ENCODE results near the gene ZNF605. TPM values are rescaled to one million over a fixed set of nuclear protein-coding genes. Genes with fewer than 3 reads are reported as not detected.

Gene ZNF605
- total and polyA plus RNA-seq, 2 of the 4 experiments (the other 2 are of a cell fraction): 3.6 to 9.9 TPM

DNA sequence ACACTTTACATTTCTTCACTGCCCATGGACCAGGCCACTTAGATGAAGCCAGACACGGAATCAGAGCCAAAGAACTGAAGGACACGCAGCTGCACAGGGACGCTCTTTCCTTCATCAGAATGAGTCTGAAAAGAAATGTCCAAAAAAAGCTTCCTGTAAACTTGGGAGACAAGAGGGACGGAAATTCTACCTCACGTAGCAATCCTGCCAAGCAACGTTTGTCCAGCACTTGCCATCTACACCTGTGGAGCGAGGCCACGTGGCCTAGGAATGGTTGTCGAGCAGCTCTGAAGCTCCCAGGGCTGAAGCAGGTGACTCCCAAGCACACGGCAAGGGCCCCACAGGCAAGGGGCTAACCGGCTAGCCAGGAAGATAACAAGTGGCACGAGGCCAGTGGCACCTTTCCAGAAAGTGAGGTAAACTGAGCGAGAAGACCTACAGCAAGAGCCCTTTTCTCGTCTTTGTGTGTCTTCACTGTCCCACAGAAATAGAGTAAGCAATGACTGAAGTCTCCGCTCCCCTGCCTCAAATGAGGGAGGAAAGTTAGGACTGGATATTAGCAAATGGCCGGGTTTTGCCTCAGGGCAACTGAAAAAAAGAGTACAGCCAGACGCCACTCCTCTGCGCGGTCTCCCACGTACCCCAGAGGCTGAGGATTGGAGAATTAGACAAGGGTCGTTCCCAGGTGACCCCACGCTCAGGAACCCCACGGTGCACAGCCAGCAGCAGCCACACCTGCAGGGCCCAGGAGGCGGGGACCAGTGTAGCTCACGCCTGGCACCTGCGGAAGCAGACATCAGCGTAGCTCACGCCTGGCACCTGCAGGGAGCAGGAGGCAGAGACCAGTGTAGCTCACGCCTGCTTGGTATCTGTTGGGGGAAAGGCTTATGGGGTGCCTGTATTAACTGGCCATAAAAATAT lies 7.7 kb downstream of the ZNF605 start:
- H4K20me1 ChIP-seq (ENCODE audit: insufficient read depth, low read length): no peaks in the 10 kb centered on the region
- no peak overlapping the region for H2BK20ac ChIP-seq (ENCODE audit: low read depth, low read length)
- no peak overlapping the region for H3K9ac ChIP-seq (ENCODE audit: low read depth, low read length)
- H2AK5ac ChIP-seq (ENCODE audit: low read depth, low read length): no peak overlapping the region
- no peak overlapping the region for H3K18ac ChIP-seq (ENCODE audit: low read depth, low read length)
- no peak overlapping the region for H2AK9ac ChIP-seq (replicated peaks; ENCODE audit: low read depth, low read length, poor library complexity)
- no peak overlapping the region for H4K8ac ChIP-seq (ENCODE audit: low read depth in 2 of 2, low read length in 2 of 2)
- no peak overlapping the region for H4K5ac ChIP-seq (ENCODE audit: low read depth, low read length)
- peaks cover 22 to 40% of the 10 kb centered on the region in 2 experiments for H3K79me1 ChIP-seq (ENCODE audit: low read depth in 1 of 2, low read length in 2 of 2)
- H3K4me3 ChIP-seq (ENCODE audit: insufficient read depth, low read depth, low read length): no peak overlapping the region
- WGBS, 2 experiments (ENCODE audit: extremely low coverage in 2 of 2, insufficient read length in 1 of 2): 98% methylated on average over 15 of the region's 29 CpGs; no CpG with 5 or more reads in 1 of the 2 experiments
- H3K36me3 ChIP-seq (ENCODE audit: control insufficient read depth, insufficient read depth, low read length): peaks cover 54% of the 10 kb centered on the region
- no peak overlapping the region for H3K23ac ChIP-seq (ENCODE audit: low read depth, low read length)
- H2AFZ ChIP-seq (replicated peaks; ENCODE audit: low read length, poor library complexity): no peak overlapping the region
- peaks cover 82% of the 10 kb centered on the region for H3K9me3 ChIP-seq (ENCODE audit: control insufficient read depth, insufficient read depth, low read length)
- H3K4me2 ChIP-seq (ENCODE audit: low read depth, low read length): no peak overlapping the region
- no peak for DNase-seq
- H3K4ac ChIP-seq (ENCODE audit: low read depth, low read length): no peak overlapping the region
- no peak overlapping the region for H2BK120ac ChIP-seq (ENCODE audit: low read depth, low read length)
- no peak overlapping the region for H3K14ac ChIP-seq (replicated peaks; ENCODE audit: low read depth, low read length)
- TF ChIP-seq MAFK (IDR thresholded peaks at IDR 0.05; ENCODE audit: low read depth, low read length) (no peak), CHD1 (IDR thresholded peaks at IDR 0.05; ENCODE audit: low read depth, low read length) (no peak), MAZ (IDR thresholded peaks at IDR 0.05; ENCODE audit: borderline replicate concordance, low read depth, low read length) (no peak), SMC3 (IDR thresholded peaks at IDR 0.05; ENCODE audit: low read depth, low read length) (no peak), POLR2A (IDR thresholded peaks at IDR 0.05; ENCODE audit: low read depth, low read length) (no peak), BHLHE40 (IDR thresholded peaks at IDR 0.05; ENCODE audit: low read depth, low read length) (no peak), MXI1 (IDR thresholded peaks at IDR 0.05; ENCODE audit: borderline replicate concordance, low read depth, low read length) (no peak), FOS (IDR thresholded peaks at IDR 0.05; ENCODE audit: low read depth, low read length) (no peak), RFX5 (IDR thresholded peaks at IDR 0.05; ENCODE audit: low read depth, low read length) (no peak), RCOR1 (IDR thresholded peaks at IDR 0.05; ENCODE audit: insufficient replicate concordance, low read length) (no peak), RAD21 (IDR thresholded peaks at IDR 0.05; ENCODE audit: low read length) (no peak), CTCF (conservative IDR thresholded peaks at IDR 0.05; ENCODE audit: low read depth, low read length) (no peak), NFE2L2 (IDR thresholded peaks at IDR 0.05; ENCODE audit: low read depth, low read length) (no peak)
- TF ChIP-seq, protein P1, sequence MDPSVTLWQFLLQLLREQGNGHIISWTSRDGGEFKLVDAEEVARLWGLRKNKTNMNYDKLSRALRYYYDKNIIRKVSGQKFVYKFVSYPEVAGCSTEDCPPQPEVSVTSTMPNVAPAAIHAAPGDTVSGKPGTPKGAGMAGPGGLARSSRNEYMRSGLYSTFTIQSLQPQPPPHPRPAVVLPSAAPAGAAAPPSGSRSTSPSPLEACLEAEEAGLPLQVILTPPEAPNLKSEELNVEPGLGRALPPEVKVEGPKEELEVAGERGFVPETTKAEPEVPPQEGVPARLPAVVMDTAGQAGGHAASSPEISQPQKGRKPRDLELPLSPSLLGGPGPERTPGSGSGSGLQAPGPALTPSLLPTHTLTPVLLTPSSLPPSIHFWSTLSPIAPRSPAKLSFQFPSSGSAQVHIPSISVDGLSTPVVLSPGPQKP (IDR thresholded peaks at IDR 0.05; ENCODE audit: borderline replicate concordance, low read depth, low read length): no peak
- TF ChIP-seq, protein P2, sequence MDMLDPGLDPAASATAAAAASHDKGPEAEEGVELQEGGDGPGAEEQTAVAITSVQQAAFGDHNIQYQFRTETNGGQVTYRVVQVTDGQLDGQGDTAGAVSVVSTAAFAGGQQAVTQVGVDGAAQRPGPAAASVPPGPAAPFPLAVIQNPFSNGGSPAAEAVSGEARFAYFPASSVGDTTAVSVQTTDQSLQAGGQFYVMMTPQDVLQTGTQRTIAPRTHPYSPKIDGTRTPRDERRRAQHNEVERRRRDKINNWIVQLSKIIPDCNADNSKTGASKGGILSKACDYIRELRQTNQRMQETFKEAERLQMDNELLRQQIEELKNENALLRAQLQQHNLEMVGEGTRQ (IDR thresholded peaks at IDR 0.05; ENCODE audit: low read depth, low read length): no peak
- no peak overlapping the region for H3K27ac ChIP-seq (ENCODE audit: insufficient read depth, low read length)
- no peak for ATAC-seq (ENCODE audit: low read depth)
- dilution Hi-C loops (cut with HindIII; ENCODE audit: low sequenced_read_pairs, unreplicated experiment) (no loop called here), intact Hi-C loops (cut with micrococcal nuclease) (no loop called here), in situ Hi-C loops (cut with MboI; ENCODE audit: low sequenced_read_pairs) (no loop called here)
- no peak overlapping the region for H4K91ac ChIP-seq (ENCODE audit: insufficient read depth, low read depth, low read length)
- H3K27me3 ChIP-seq (ENCODE audit: control insufficient read depth, insufficient read depth, low read length): no peaks in the 10 kb centered on the region
- H2BK5ac ChIP-seq (ENCODE audit: low read depth, low read length, poor library complexity, severe bottlenecking): no peak overlapping the region
- CTCF ChIA-PET: no interaction called here
- no TSS peak for BruUV-seq (replicated peaks)
- H3K4me1 ChIP-seq (ENCODE audit: control insufficient read depth, insufficient read depth, low read length): no peaks in the 10 kb centered on the region
- POLR2A ChIA-PET (ENCODE audit: unreplicated experiment): no interaction called here
- no peaks in the 10 kb centered on the region for H3K9me1 ChIP-seq (ENCODE audit: insufficient read depth, low read length)
- H3K56ac ChIP-seq (ENCODE audit: extremely low read depth, insufficient read depth, low read length): no peak overlapping the region
- H2BK15ac ChIP-seq (ENCODE audit: low read depth, low read length): no peak overlapping the region

Measured in IMR-90 (cell line).